Inflammatory macrophage treated with lipopolysaccharide for 4 hours (primary cell): Measurements from ENCODE around the gene SLC1A4.

ENCODE experiments used
- DNase-seq: peaks from one replicate; pipeline ENCODE4 v3.0.0-alpha.2; 2020

Gene SLC1A4

GRCh38 chr2:64989126-64989981 lies at the start of gene SLC1A4:
Gene SLC1A4, plus strand, starts transcription at chr2:64989399. Its CDS starts 245 bp downstream, at chr2:64989644.
- DNase-seq = peak; percentile 96

- DNase-seq = no peak
Observed at GRCh38 chr2:64941143-64941542, 48.1 kb upstream of the SLC1A4 start.

GRCh38 chr2:64941801-64942200 lies 47.4 kb upstream of the SLC1A4 start:
- DNase-seq = peak; percentile 43

GRCh38 chr2:64942693-64943092 lies 46.5 kb upstream of the SLC1A4 start:
- DNase-seq = no peak

- peak; percentile 67 for DNase-seq
Observed at GRCh38 chr2:64943387-64944150, 45.6 kb upstream of the SLC1A4 start.

GRCh38 chr2:64944484-64944883 lies 44.7 kb upstream of the SLC1A4 start:
- DNase-seq = no peak

GRCh38 chr2:64945973-64946768 lies 43.0 kb upstream of the SLC1A4 start:
- peak; percentile 60 for DNase-seq

GRCh38 chr2:64946769-64947247 lies 42.4 kb upstream of the SLC1A4 start:
- no peak for DNase-seq

GRCh38 chr2:64947885-64948284 lies 41.3 kb upstream of the SLC1A4 start:
- no peak for DNase-seq

- no peak for DNase-seq
Observed at GRCh38 chr2:64950226-64951160, 38.7 kb upstream of the SLC1A4 start.

- DNase-seq = no peak
Observed at GRCh38 chr2:64951306-64951953, 37.8 kb upstream of the SLC1A4 start.

GRCh38 chr2:64952096-64952495 lies 37.1 kb upstream of the SLC1A4 start:
- DNase-seq = no peak

GRCh38 chr2:64952511-64953482 lies 36.4 kb upstream of the SLC1A4 start:
- no peak for DNase-seq

- no peak for DNase-seq
Observed at GRCh38 chr2:64955467-64955866, 33.7 kb upstream of the SLC1A4 start.

- DNase-seq = no peak
Observed at GRCh38 chr2:64957109-64957903, 31.9 kb upstream of the SLC1A4 start.

GRCh38 chr2:64958556-64958955 lies 30.6 kb upstream of the SLC1A4 start:
- no peak for DNase-seq

- no peak for DNase-seq
Observed at GRCh38 chr2:64960819-64961218, 28.4 kb upstream of the SLC1A4 start.

GRCh38 chr2:64963138-64963537 lies 26.1 kb upstream of the SLC1A4 start:
- peak; percentile 30 for DNase-seq

- DNase-seq = no peak
Observed at GRCh38 chr2:64963719-64964118, 25.5 kb upstream of the SLC1A4 start.
